ENCODE measurements around the gene ICAM1.

Gene ICAM1

DNA sequence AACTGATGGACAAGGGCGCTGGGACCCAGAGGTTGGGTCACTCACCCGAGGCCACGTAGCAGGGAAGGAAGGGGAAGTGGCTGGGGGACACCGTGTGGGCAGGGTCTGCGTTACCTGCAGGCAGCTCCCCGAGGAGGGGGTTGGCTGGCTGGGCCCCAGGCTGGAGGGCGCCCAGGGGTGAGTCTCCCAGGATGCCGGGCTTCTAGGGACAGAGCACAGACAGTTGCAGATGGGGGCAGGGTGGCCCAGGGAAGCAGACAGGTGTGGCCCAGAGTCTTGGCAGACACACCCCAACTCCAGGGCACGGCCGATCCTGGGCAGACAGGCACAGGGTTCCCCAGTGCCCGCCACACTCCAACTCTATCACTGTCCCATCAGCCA is 50.5 kb downstream of the ICAM1 start:
- DNase-seq (ENCODE audit: low read depth in 2 of 2) = no peak

- DNase-seq (ENCODE audit: low read depth in 2 of 2) = no peak
These were observed 51.2 kb downstream of the ICAM1 start for GRCh38 chr19:10321874-10322835.

DNA sequence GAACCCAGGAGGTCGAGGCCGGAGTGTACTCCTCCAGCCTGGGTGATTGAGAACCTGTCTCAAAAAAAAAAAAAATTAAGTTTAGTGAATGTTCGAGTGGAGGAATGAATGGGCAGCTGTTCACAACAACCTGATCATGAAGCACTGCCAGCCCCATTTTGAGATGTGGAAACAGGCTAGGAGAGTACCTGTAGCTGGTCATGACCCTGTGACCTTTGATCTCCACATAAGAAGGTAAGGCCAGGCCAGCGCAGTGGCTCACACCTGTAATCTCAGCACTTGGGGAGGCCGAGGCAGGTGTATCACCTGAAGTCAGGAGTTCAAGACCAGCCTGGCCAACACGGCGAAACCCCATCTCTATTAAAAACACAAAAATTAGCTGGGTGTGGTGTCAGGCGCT is 54.8 kb downstream of the ICAM1 start:
- no peak for DNase-seq (ENCODE audit: low read depth in 2 of 2)

DNA sequence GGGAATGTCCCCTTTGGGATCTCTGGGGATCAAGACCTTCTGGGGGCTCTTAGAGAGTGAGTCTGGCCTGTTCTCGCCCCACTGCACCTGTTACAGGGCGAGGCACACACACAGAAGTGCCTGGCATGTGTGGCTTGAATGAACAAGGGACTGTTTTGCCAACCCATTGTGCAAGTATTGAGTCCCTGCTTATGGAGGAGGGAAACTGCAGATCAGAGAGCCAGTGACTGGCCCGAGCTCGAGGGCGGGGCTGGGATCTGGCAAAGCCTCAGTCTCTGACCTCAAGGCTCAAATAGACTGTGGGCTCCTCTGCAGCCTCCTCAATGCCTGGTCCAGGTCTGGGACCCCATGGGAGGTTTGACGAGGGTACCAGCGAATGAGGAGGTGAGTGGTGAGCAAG is 56.9 kb downstream of the ICAM1 start:
- no peak for DNase-seq (ENCODE audit: low read depth in 2 of 2)

DNA sequence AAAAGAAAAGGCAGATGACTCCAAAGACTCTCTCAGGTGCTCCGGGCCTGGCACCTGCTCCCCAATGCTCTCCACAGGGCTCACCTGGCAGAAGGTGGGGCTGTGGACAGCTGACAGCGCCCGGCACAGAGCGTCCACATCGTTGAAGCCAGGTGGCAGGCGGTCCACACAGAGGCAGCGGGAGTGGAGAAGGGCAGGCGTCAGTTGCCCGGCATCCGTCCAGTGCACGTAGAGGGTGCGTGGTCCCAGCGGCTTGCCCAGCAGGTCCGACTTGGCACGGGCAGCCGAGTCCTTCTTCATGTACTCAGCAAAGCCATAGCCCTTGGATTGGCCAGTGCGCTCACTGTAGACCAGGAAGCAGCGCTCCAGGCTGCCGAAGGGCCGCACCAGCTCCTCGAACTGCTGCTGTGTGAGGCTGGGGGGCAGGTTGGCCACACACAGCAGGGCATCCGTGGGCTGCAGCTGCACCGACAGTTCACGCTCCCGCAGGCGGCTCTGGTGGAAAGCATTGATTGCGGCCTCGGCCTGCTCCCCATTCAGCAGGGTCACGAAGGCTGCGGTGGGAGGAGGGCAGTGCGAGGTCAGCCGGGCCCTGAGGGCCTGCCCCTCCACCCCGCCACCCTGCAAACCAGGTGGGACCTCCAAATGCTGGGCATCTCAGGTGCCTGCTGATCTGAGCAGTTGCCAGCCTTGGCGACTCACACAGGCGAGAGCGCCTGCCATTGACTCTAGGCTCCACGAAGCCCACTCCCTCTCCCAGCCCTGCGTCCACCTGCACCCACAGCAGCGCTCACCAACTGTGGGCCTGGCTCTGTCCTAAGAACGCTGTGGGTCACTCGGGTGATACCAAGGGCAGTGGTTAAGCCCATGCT is 57.9 kb downstream of the ICAM1 start:
- no peak for DNase-seq (ENCODE audit: low read depth in 2 of 2)

- no peak for DNase-seq (ENCODE audit: low read depth in 2 of 2)
These were observed 58.6 kb downstream of the ICAM1 start for GRCh38 chr19:10329555-10329954.

DNA sequence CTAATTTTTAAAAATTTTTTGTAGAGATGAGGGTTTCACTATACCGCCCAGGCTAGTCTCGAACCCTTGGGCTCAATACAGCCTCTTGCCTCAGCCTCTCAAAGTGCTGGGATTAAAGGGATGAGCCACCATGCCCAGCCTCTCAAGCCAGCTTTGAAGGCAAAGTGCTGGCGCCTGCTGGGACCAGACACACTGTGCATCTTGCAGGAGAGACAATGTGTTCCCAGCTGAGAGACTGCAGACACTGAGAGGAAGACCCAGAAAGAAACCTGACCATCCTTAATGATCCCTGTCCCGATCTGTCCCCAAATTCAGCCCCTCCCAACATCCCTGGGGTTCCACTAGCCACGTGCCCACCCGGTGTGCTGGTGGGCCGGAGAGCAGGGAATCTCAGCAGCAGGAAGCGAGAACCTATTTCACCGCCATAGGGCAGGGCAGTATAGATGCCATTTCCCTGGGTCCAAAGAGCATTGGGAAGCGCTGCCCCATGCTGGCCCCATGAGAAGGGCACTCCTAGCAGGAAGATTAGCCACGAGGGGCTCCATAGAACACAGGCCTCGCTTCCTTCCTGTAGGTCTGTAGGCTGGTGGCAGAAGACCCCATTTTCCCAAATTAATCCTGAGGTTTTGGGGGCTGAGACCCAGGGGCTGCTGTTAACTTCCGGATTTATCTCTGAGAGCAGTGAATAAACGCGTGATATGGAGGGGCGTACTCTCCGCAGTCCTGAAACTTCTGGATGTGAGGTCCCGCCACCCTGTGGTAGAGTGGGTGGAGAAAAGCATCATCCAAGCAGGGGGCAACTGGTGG is 61.4 kb downstream of the ICAM1 start:
- no peak for DNase-seq (ENCODE audit: low read depth in 2 of 2)

- DNase-seq (ENCODE audit: low read depth in 2 of 2) = peak; percentile 94 to 98
These were observed 62.2 kb downstream of the ICAM1 start, which contains the start of gene RAVER1 for GRCh38 chr19:10332965-10333757. Gene RAVER1, minus strand, starts transcription at chr19:10333529. Its CDS starts 22 bp downstream, at chr19:10333507.

GRCh38 chr19:10333758-10334587 is 63.1 kb downstream of the ICAM1 start:
- no peak for DNase-seq (ENCODE audit: low read depth in 2 of 2)

GRCh38 chr19:10334588-10335351 is 63.9 kb downstream of the ICAM1 start:
- DNase-seq (ENCODE audit: low read depth in 2 of 2) = peak; percentile 28 to 60

DNA sequence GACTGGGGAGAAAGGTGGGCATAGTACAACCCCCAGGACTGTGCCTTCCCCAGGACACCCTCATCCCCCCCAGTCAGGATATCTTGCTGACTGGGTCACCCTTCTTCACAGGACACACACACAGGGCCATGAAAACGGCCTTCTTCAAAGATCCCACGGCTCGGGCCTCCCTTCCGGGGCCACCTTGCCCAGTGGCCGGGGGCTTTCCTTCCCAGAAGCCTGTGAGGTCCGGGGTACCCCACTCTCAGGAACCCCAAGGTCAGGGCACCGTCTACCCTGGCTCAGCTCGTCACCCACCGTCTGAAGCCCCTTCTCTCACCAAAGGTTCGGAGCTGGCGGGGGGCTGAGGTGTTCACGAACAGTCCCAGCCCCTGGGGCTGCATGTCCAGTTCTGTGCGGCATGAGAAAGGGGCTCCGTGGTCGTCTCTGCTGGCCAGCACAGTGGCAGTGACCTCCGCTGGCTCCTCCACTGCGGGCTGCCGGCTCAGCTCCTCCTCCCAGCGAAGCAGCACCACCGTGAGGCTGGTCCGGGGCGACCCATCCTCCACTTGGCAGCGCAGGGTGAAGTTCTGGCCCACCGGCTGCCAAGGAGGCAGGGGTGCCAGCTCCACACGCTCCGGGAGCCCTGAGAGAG is 64.5 kb downstream of the ICAM1 start:
- no peak for DNase-seq (ENCODE audit: low read depth in 2 of 2)

Measured in stimulated activated CD4-positive, alpha-beta T cell treated with anti-CD3 and anti-CD28 coated beads, Interleukin-12 subunit alpha, Interleukin-12 subunit beta, amount 100 ng/mL, for 24 hours (primary cell).